GM12878 (cell line): ENCODE data around the gene AKAP9. TPM values are rescaled to one million over a fixed set of nuclear protein-coding genes. Genes with fewer than 3 reads are reported as not detected.

Experiments used
- BHLHE40 ChIP-seq, 2 experiments: fragments of 450-650 bp in 1 of 2; IDR thresholded peaks; 2 replicates each; pipeline ENCODE4 v1.6.1; 2011 to 2017; ENCODE audit warnings: low read depth in 2 of 2, borderline replicate concordance in 1 of 2, improper control_type of control experiment in 1 of 2, low read length in 1 of 2, mild to moderate bottlenecking in 1 of 2
- CHD4 ChIP-seq: fragments of 200-600 bp; sonication (generic); IDR thresholded peaks from 2 replicates; pipeline ENCODE4 v1.6.1; 2016; ENCODE audit warnings: mild to moderate bottlenecking
- EGR1 ChIP-seq, 2 experiments: IDR thresholded peaks; 1 replicate in 1 of 2; 2 replicates in 1 of 2; pipeline ENCODE4 v1.6.1; 2011 to 2012; ENCODE audit warnings: low read depth in 2 of 2, low read length in 2 of 2, borderline replicate concordance in 1 of 2, mild to moderate bottlenecking in 1 of 2, moderate library complexity in 1 of 2
- GATAD2B ChIP-seq: fragments of 450-650 bp; conservative IDR thresholded peaks from 2 replicates; pipeline ENCODE4 v1.6.1; 2017; ENCODE audit warnings: low read depth, mild to moderate bottlenecking, moderate library complexity
- IRF3 ChIP-seq: fragments of 450-650 bp; IDR thresholded peaks from 2 replicates; pipeline ENCODE4 v1.6.1; 2014; ENCODE audit warnings: mild to moderate bottlenecking
- KLF5 ChIP-seq: fragments of 450-650 bp; IDR thresholded peaks from 2 replicates; pipeline ENCODE4 v1.6.1; 2014; ENCODE audit warnings: mild to moderate bottlenecking; ENCODE audit not compliant: partially characterized antibody
- MTA2 ChIP-seq: fragments of 450-650 bp; IDR thresholded peaks from 2 replicates; pipeline ENCODE4 v1.6.1; 2016; ENCODE audit warnings: low read depth, mild to moderate bottlenecking, moderate library complexity
- NR2F1 ChIP-seq: fragments of 450-650 bp; conservative IDR thresholded peaks from 2 replicates; pipeline ENCODE4 v1.6.1; 2017; ENCODE audit warnings: mild to moderate bottlenecking
- PAX5 ChIP-seq: IDR thresholded peaks from 2 replicates; pipeline ENCODE4 v1.6.1; 2011; ENCODE audit warnings: low read depth, low read length, borderline replicate concordance
- POU2F2 ChIP-seq: IDR thresholded peaks from 3 replicates; pipeline ENCODE4 v1.6.1; 2011; ENCODE audit warnings: low read depth, mild to moderate bottlenecking, low read length, borderline replicate concordance
- PRDM15 ChIP-seq: fragments of 450-650 bp; formaldehyde crosslinking; IDR thresholded peaks from 2 replicates; pipeline ENCODE4 v1.4.0; 2020; ENCODE audit warnings: mild to moderate bottlenecking, moderate library complexity
- RB1 ChIP-seq: fragments of 450-650 bp; formaldehyde crosslinking; IDR thresholded peaks from 2 replicates; pipeline ENCODE4 v1.6.1; 2017; ENCODE audit warnings: mild to moderate bottlenecking, borderline replicate concordance
- SKIL ChIP-seq: fragments of 450-650 bp; IDR thresholded peaks from 2 replicates; pipeline ENCODE4 v1.6.1; 2017; ENCODE audit warnings: mild to moderate bottlenecking, low read depth, inconsistent platforms; ENCODE audit not compliant: poor library complexity, severe bottlenecking
- TCF12 ChIP-seq: IDR thresholded peaks from 2 replicates; pipeline ENCODE4 v1.6.1; 2011; ENCODE audit warnings: low read depth, mild to moderate bottlenecking, low read length
- WRNIP1 ChIP-seq: IDR thresholded peaks from 2 replicates; pipeline ENCODE4 v1.6.1; 2011; ENCODE audit warnings: low read depth, low read length, improper control_type of control experiment, borderline replicate concordance
- ZNF592 ChIP-seq: fragments of 450-650 bp; IDR thresholded peaks from 2 replicates; pipeline ENCODE4 v1.6.1; 2017; ENCODE audit warnings: mild to moderate bottlenecking, moderate library complexity
- ZSCAN29 ChIP-seq: fragments of 450-650 bp; IDR thresholded peaks from 2 replicates; pipeline ENCODE4 v1.6.1; 2017; ENCODE audit warnings: mild to moderate bottlenecking, moderate library complexity
- polyA plus RNA-seq, 11 experiments: library from polyadenylated mRNA; depleted of rRNA in 4 of 11; unstranded in 6 of 11; stranded (reverse) in 5 of 11; fragments of >200 nt; fragmentation: Nextera tagmentation in 4 of 11; fragmentation: Illumina TruSeq in 1 of 11; extraction: Ambion mirVana in 4 of 11; extraction: Trizol in 1 of 11; gene quantifications; 1 replicate in 1 of 11; 2 replicates in 10 of 11; pipeline versions ENCODE4 v1.2.1 to v1.2.3, GENCODE V29; 2011 to 2016; ENCODE audit warnings: inconsistent platforms in 2 of 11, missing spikeins in 2 of 11, low read depth in 1 of 11
- total RNA-seq, 4 experiments: library from RNA; depleted of rRNA in 3 of 4; stranded (reverse); fragments of >200 nt in 3 of 4; fragmentation: Illumina TruSeq in 1 of 4; extraction: Trizol in 1 of 4; gene quantifications; 2 replicates each; pipeline versions ENCODE4 v1.2.1 to v1.2.3, GENCODE V29; 2013 to 2021

AKAP9 gene
- total and polyA plus RNA-seq, 10 of the 15 experiments (the other 5 are each of a cell fraction or from before 2014, with no cell fraction given) = 21.1 to 62.8 (median 31.6) TPM

GRCh38 chr7:92133737-92134270, 193.1 kb downstream of the AKAP9 start (continued):
- TF ChIP-seq BHLHE40 (IDR thresholded peaks at IDR 0.05; ENCODE audit: borderline replicate concordance in 1 of 2, low read depth in 2 of 2, low read length in 1 of 2) (peak in 1 of 2 experiments; percentile 52; a peak in 2 of 4 replicates), EGR1 (IDR thresholded peaks at IDR 0.05; ENCODE audit: borderline replicate concordance in 1 of 2, low read depth in 2 of 2, low read length in 2 of 2) (peak in 1 of 2 experiments; percentile 91; a peak in 2 of 3 replicates), TCF12 (no peak), KLF5 (peak; percentile 38), POU2F2 (0 out of 3 replicates have a peak, but pooled peaks have one; percentile 54), WRNIP1 (no peak), SKIL (peak; percentile 61), GATAD2B (peak; percentile 98), ZNF592 (no peak), IRF3 (no peak), ZSCAN29 (peak; percentile 72; the same call in 1 of the 2 replicates), MTA2 (peak; percentile 70; the same call in 1 of the 2 replicates), PRDM15 (CRISPR knock-in tag) (no peak), NR2F1 (peak; percentile 83), PAX5 (peak; percentile 68; the same call in 1 of the 2 replicates), CHD4 (no peak), RB1 (0 out of 2 replicates have a peak, but pooled peaks have one; percentile 31)
